K562 (cell line): Measurements from ENCODE around the gene CACNA2D3. TPM values are rescaled to one million over a fixed set of nuclear protein-coding genes. Genes with fewer than 3 reads are reported as not detected.

Experiments
- ATAC-seq: fragments of 200-7000 bp; cut with Tn5 transposase; 3 replicates; pipeline ENCODE4 v1.9.1; 2020; ENCODE audit warnings: moderate library complexity
- BruUV-seq: library from RNA; stranded (reverse); fragments of 400-500 nt; replicated peaks from 2 replicates; lab custom pipeline; 2021; lab: Mats Ljungman, UMichigan
- CTCF ChIA-PET: fragments of 300-600 bp; formaldehyde crosslinking; extraction: SDS; loops from one replicate; lab custom pipeline; 2021; ENCODE audit warnings: low intra/inter-chr PET ratio; lab: Yijun Ruan, JAX
- POLR2A ChIA-PET: fragments of 300-600, 350-650 bp; sonication (Branson Sonifier 250); formaldehyde crosslinking; extraction: SDS; loops from one replicate; lab custom pipeline; 2021; ENCODE audit warnings: antibody characterized with exemption, inconsistent platforms; lab: Yijun Ruan, JAX
- DNase-seq, 4 experiments: peaks; one replicate each; pipeline versions ENCODE4 v3.0.0 to v3.0.0-alpha.2; 2011 to 2018; ENCODE audit warnings: low spot score in 3 of 4, mixed read lengths in 3 of 4; ENCODE audit errors: extremely low read depth in 1 of 4
- FAIRE-seq: peaks from 2 replicates; lab custom pipeline; 2011; peaks lifted over from hg19 to GRCh38; lab: Jason Lieb, UNC
- H2AFZ ChIP-seq: 2 replicates; pipeline ENCODE4 v1.6.0; 2011; ENCODE audit warnings: low read depth, low read length, control low read depth, inconsistent platforms
- H3K27ac ChIP-seq: fragments of 200-600 bp; 3 replicates; pipeline ENCODE4 v1.8.0; 2011; ENCODE audit warnings: low read depth, mild to moderate bottlenecking, control low read depth, inconsistent platforms, low read length, moderate library complexity, mixed read lengths; ENCODE audit errors: extremely low read depth
- H3K27me3 ChIP-seq, 2 experiments: fragments of 300-600 bp in 1 of 2; 2 replicates in 1 of 2; 3 replicates in 1 of 2; pipeline versions ENCODE4 v1.6.0 to v1.8.0; 2011; ENCODE audit warnings: inconsistent platforms in 2 of 2, low read length in 2 of 2, mild to moderate bottlenecking in 1 of 2, mixed read lengths in 1 of 2, moderate library complexity in 1 of 2; ENCODE audit not compliant: control insufficient read depth in 2 of 2, insufficient read depth in 2 of 2
- H3K36me3 ChIP-seq: fragments of 300-600 bp; 3 replicates; pipeline ENCODE4 v1.8.0; 2011; ENCODE audit warnings: mild to moderate bottlenecking, low read length, inconsistent platforms; ENCODE audit not compliant: control insufficient read depth, insufficient read depth
- H3K4me1 ChIP-seq, 2 experiments: fragments of 200-600 bp in 1 of 2; replicated peaks in 1 of 2; 2 replicates in 1 of 2; 3 replicates in 1 of 2; pipeline versions ENCODE4 v1.5.1 to v1.8.0; 2011; ENCODE audit warnings: inconsistent platforms in 2 of 2, low read length in 2 of 2, mild to moderate bottlenecking in 1 of 2, mixed read lengths in 1 of 2, moderate library complexity in 1 of 2; ENCODE audit not compliant: control insufficient read depth in 2 of 2, insufficient read depth in 2 of 2
- H3K4me2 ChIP-seq: 2 replicates; pipeline ENCODE4 v1.6.1; 2011; ENCODE audit warnings: low read length, control low read depth, inconsistent platforms, mixed read lengths; ENCODE audit not compliant: insufficient read depth
- H3K4me3 ChIP-seq: fragments of 200-600 bp; sonication (generic), shearing (Covaris generic); 2 replicates; pipeline ENCODE4 v1.5.1; 2016; ENCODE audit warnings: control low read depth, inconsistent platforms
- H3K79me2 ChIP-seq: fragments of 200-600 bp; 3 replicates; pipeline ENCODE4 v1.8.0; 2011; ENCODE audit warnings: low read length, inconsistent platforms; ENCODE audit not compliant: control insufficient read depth, insufficient read depth
- H3K9ac ChIP-seq, 2 experiments: 2 replicates each; pipeline versions ENCODE4 v1.6.0 to v1.6.1; 2011; ENCODE audit warnings: low read depth in 2 of 2, low read length in 2 of 2, control low read depth in 1 of 2, inconsistent platforms in 1 of 2, mild to moderate bottlenecking in 1 of 2, mixed read lengths in 1 of 2; ENCODE audit not compliant: insufficient read depth in 1 of 2
- H3K9me1 ChIP-seq: one replicate; pipeline ENCODE4 v1.6.0; 2011; ENCODE audit warnings: inconsistent platforms, mild to moderate bottlenecking, low read length, moderate library complexity; ENCODE audit not compliant: control insufficient read depth, insufficient read depth
- H3K9me3 ChIP-seq: replicated peaks from 2 replicates; pipeline ENCODE4 v1.5.1; 2011; ENCODE audit warnings: low read depth, low read length, inconsistent platforms; ENCODE audit not compliant: control insufficient read depth, insufficient read depth
- H4K20me1 ChIP-seq: replicated peaks from 2 replicates; pipeline ENCODE4 v1.6.1; 2011; ENCODE audit warnings: low read length, inconsistent platforms, mixed read lengths; ENCODE audit not compliant: control insufficient read depth, insufficient read depth
- ARHGAP35 ChIP-seq: fragments of 450-650 bp; IDR thresholded peaks from 2 replicates; pipeline ENCODE4 v1.6.1; 2018; ENCODE audit not compliant: partially characterized antibody
- ARID1B ChIP-seq: fragments of 450-650 bp; IDR thresholded peaks from 2 replicates; pipeline ENCODE4 v1.6.1; 2016; ENCODE audit warnings: antibody characterized with exemption, mild to moderate bottlenecking, inconsistent platforms
- FOXA3 ChIP-seq, 2 experiments: fragments of 450-650 bp in 1 of 2; sonication (generic) in 1 of 2; formaldehyde crosslinking; IDR thresholded peaks in 1 of 2; conservative IDR thresholded peaks in 1 of 2; 2 replicates each; pipeline versions ENCODE4 v1.4.0 to v1.8.0; 2020 to 2022; ENCODE audit warnings: mild to moderate bottlenecking in 2 of 2, missing genetic modification reagents in 1 of 2
- HEY1 ChIP-seq: fragments of 250-450 bp; sonication (Bioruptor Pico); IDR thresholded peaks from 2 replicates; pipeline ENCODE4 v1.5.0; 2020; ENCODE audit warnings: mild to moderate bottlenecking, moderate library complexity, borderline replicate concordance
- RBM17 ChIP-seq: fragments of 200-400 bp; formaldehyde crosslinking; IDR thresholded peaks from 2 replicates; pipeline ENCODE4 v1.6.1; 2017; ENCODE audit warnings: low read depth, mild to moderate bottlenecking, low read length, borderline replicate concordance
- RHOXF2B ChIP-seq: fragments of 250-450 bp; sonication (Bioruptor Pico); conservative IDR thresholded peaks from 2 replicates; pipeline ENCODE4 v1.5.1; 2021
- TGIF2 ChIP-seq: sonication (generic); formaldehyde crosslinking; IDR thresholded peaks from 2 replicates; pipeline ENCODE4 v1.8.1; 2022; ENCODE audit warnings: mild to moderate bottlenecking, missing genetic modification reagents, moderate library complexity
- TRIM24 ChIP-seq, 2 experiments: fragments of 450-650 bp; IDR thresholded peaks; 2 replicates each; pipeline ENCODE4 v1.6.1; 2016
- ZNF239 ChIP-seq: fragments of 250-450 bp; sonication (Bioruptor Pico); IDR thresholded peaks from 2 replicates; pipeline ENCODE4 v1.4.0; 2020; ENCODE audit warnings: mild to moderate bottlenecking
- ZNF644 ChIP-seq: fragments of 200-800 bp; sonication (Bioruptor generic); IDR thresholded peaks from 2 replicates; pipeline ENCODE4 v1.6.1; 2016; ENCODE audit warnings: low read depth, missing genetic modification characterization, missing compliant biosample characterization
- ZNF695 ChIP-seq: fragments of 450-650 bp; formaldehyde crosslinking; IDR thresholded peaks from 2 replicates; pipeline ENCODE4 v1.4.0; 2020; ENCODE audit warnings: mild to moderate bottlenecking, moderate library complexity
- ZSCAN29 ChIP-seq: fragments of 450-650 bp; IDR thresholded peaks from 2 replicates; pipeline ENCODE4 v1.6.1; 2017
- WGBS: fragments of 100-300 bp; shearing (Covaris generic); methylation state at CpG from one replicate; pipeline ENCODE4 v1.1.6; 2016; ENCODE audit warnings: low coverage, mixed read lengths; ENCODE audit not compliant: insufficient coverage; ENCODE audit errors: missing lambda C conversion rate; 5-methylcytosine and 5-hydroxymethylcytosine counted together
- in situ Hi-C: fragments of 300-500 bp; cut with MboI; formaldehyde crosslinking; loops from 4 replicates; pipeline ENCODE4 v1.15.0; 2018; ENCODE audit warnings: inconsistent platforms, mixed read lengths
- intact Hi-C: fragments of 100-400 bp; cut with micrococcal nuclease; formaldehyde crosslinking; loops from 2 replicates; pipeline ENCODE4 v1.14.2; 2022
- polyA plus RNA-seq, 8 experiments: library from polyadenylated mRNA; depleted of rRNA in 4 of 8; stranded (reverse) in 5 of 8; unstranded in 3 of 8; fragments of >200 nt; fragmentation: Nextera tagmentation in 2 of 8; fragmentation: Illumina TruSeq in 1 of 8; extraction: Ambion mirVana in 2 of 8; extraction: Trizol in 1 of 8; gene quantifications; 2 replicates each; pipeline versions ENCODE4 v1.2.1 to v1.2.3, GENCODE V29; 2011 to 2014; ENCODE audit warnings: inconsistent platforms in 1 of 8, missing spikeins in 1 of 8
- total RNA-seq, 7 experiments: library from RNA; depleted of rRNA in 6 of 7; stranded (reverse); fragments of >200 nt in 6 of 7; fragmentation: Illumina TruSeq in 2 of 7; extraction: Trizol in 2 of 7; gene quantifications; 2 replicates each; pipeline versions ENCODE4 v1.2.1 to v1.2.3, GENCODE V29; 2011 to 2021; ENCODE audit warnings: low replicate concordance in 1 of 7
- TF ChIP-seq, protein P1 (sequence below): fragments of 250-450 bp; sonication (Bioruptor Pico); IDR thresholded peaks from 2 replicates; pipeline ENCODE4 v1.4.0; 2020; ENCODE audit warnings: mild to moderate bottlenecking
- TF ChIP-seq, protein P2 (sequence below), 2 experiments: fragments of 450-650 bp in 1 of 2; sonication (generic) in 1 of 2; formaldehyde crosslinking; conservative IDR thresholded peaks; 2 replicates each; pipeline versions ENCODE4 v1.4.0 to v1.8.1; 2020 to 2022; ENCODE audit warnings: mild to moderate bottlenecking in 1 of 2, missing genetic modification reagents in 1 of 2

The CACNA2D3 gene
- total and polyA plus RNA-seq, 9 of the 15 experiments (the other 6 are each of a cell fraction or from before 2014, with no cell fraction given): 0.01 TPM; not detected in 8

DNA sequence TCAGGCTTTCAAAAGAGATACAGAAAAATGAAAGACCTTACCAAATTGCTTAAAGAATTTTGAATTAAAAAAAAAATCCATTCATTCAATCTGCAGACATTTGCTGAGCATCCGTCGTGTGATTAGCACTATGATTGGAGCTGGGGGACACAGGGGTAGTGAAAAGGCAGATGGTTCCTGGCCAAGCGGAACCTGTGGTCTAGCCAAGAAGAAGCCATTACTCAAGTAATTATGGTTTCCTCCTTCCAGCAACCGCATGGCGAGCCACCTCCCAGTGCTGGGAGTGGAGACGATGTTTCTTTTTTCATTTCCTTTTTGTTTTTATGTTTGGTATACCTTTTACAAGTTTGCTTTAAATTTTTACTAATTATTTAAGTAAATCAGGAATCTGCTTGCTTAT, 140.2 kb downstream of the CACNA2D3 start:
- WGBS: 5% methylated on average over 6 of the region's 6 CpGs
- H3K9me1 ChIP-seq: no peaks in the 10 kb centered on the region
- in situ Hi-C loops (no loop called here), intact Hi-C loops (no loop called here)
- TF ChIP-seq ARID1B (no peak), ZNF695 (CRISPR knock-in tag) (no peak), TGIF2 (no peak), FOXA3 (CRISPR knock-in tag; conservative IDR thresholded peaks at IDR 0.05 in 1 of 2, IDR thresholded peaks at IDR 0.05 in 1 of 2) (no peak), RHOXF2B (CRISPR knock-in tag) (no peak), ZSCAN29 (no peak), ZNF239 (CRISPR knock-in tag) (no peak), RBM17 (no peak), TRIM24 (IDR thresholded peaks at IDR 0.05) (no peak), ARHGAP35 (no peak), ZNF644 (tag) (no peak), HEY1 (CRISPR knock-in tag) (no peak)
- TF ChIP-seq, protein P1, sequence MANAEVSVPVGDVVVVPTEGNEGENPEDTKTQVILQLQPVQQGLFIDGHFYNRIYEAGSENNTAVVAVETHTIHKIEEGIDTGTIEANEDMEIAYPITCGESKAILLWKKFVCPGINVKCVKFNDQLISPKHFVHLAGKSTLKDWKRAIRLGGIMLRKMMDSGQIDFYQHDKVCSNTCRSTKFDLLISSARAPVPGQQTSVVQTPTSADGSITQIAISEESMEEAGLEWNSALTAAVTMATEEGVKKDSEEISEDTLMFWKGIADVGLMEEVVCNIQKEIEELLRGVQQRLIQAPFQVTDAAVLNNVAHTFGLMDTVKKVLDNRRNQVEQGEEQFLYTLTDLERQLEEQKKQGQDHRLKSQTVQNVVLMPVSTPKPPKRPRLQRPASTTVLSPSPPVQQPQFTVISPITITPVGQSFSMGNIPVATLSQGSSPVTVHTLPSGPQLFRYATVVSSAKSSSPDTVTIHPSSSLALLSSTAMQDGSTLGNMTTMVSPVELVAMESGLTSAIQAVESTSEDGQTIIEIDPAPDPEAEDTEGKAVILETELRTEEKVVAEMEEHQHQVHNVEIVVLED: no peak
- TF ChIP-seq, protein P2, sequence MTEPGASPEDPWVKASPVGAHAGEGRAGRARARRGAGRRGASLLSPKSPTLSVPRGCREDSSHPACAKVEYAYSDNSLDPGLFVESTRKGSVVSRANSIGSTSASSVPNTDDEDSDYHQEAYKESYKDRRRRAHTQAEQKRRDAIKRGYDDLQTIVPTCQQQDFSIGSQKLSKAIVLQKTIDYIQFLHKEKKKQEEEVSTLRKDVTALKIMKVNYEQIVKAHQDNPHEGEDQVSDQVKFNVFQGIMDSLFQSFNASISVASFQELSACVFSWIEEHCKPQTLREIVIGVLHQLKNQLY (CRISPR knock-in tag; conservative IDR thresholded peaks at IDR 0.05): no peak
- H3K9me3 ChIP-seq: no peaks in the 10 kb centered on the region
- H3K27ac ChIP-seq: no peak overlapping the region
- no peaks in the 10 kb centered on the region for H4K20me1 ChIP-seq
- no TSS peak for BruUV-seq
- no peak overlapping the region for H3K4me2 ChIP-seq
- no peaks in the 10 kb centered on the region for H3K36me3 ChIP-seq
- H3K4me1 ChIP-seq: no peaks in the 10 kb centered on the region
- FAIRE-seq: no peak
- no peaks in the 10 kb centered on the region for H3K79me2 ChIP-seq
- no peak overlapping the region for H3K9ac ChIP-seq
- H2AFZ ChIP-seq: no peak overlapping the region
- no peaks in the 10 kb centered on the region for H3K27me3 ChIP-seq
- ChIA-PET POLR2A (no interaction called here), CTCF (no interaction called here)
- H3K4me3 ChIP-seq: no peak overlapping the region
- no peak for ATAC-seq
- no peak for DNase-seq
